Endometrium (tissue), 2 donors: ENCODE data around the gene GAMT.

Experiments used
- FAIRE-seq: peaks from 2 replicates; lab custom pipeline; 2012; peaks lifted over from hg19 to GRCh38; lab: Jason Lieb, UNC
- donor health status: control.
- donor health status: control.

Gene GAMT

DNA sequence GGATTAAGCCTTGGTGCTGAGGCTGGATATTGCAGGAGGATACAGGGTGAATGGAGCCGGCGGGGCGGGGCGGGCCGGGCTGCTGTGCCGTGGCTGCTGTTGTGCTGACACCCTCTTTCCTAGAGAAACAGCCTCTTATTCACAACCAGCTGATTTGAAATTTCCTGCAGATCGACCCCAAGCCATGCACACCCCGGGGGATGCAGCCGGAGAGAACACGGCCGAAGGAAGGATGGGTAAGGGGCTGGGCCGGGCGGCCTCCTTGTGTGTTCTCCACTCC, 17.1 kb upstream of the GAMT start:
- no peak for FAIRE-seq

- no peak for FAIRE-seq
Observed at GRCh38 chr19:1417681-1418495, 16.5 kb upstream of the GAMT start.

DNA sequence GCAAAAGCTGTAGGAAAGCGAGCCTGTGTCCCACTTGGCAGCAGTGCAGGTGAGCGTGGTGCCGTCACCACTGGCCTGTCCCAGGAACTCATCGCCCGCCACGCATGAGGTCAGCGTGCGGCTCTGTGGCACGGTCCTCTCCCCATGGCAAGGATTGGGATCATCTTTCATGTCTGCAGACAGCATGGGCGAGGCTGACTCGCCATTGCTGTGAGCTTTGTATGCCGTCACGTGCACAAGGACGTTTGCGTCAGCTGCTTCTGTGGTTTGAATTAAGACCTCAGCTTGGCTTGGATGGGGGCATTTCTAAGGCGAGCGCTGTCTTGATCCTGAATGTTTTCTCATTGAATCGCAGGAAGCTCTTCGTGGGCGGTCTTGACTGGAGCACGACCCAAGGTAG, 15.8 kb upstream of the GAMT start:
- FAIRE-seq, result no peak

DNA sequence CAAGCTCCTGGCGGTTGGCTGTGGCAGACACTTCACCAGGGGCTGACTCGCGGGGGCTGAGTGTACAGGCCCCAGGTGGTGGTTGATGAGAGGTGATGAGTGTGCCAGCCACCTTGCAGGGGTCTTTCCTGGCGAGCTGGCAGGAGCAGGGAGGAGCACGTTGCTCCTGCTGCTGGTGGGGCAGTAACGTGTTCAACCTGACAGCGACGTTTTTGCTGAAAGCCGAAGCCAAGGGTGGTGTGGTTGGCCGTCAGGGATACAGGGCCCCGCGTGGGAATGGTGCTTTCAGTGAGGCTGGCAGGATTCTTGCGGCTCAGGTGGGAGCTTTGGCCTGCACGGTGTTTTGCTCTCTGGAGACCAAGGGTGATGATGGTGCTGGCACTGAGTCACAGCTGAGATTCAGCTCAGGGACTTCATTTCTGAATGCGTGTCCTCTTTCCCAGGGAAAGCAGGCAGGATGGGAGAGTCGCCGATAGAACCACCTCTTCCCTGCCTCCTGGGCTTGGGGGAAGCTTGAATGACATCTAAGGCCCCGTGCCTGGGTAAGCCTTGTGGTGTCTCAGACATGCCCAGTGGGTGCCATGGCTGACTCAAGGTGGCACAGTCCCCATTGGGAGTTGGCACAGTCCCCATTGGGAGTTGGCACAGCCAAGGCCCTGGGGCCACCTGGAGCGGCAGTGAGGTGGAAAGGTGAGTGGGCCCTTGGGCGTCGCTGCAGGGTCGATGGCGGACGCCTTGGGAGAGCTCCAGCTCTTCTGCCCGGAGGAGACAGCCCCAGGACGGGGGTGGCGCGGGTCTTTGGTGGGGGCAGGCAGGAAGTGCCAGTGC, 14.9 kb upstream of the GAMT start:
- no peak for FAIRE-seq

GRCh38 chr19:1412995-1413800, 11.9 kb upstream of the GAMT start:
- no peak for FAIRE-seq

- no peak for FAIRE-seq
Observed at GRCh38 chr19:1412323-1412923, 11.1 kb upstream of the GAMT start.

DNA sequence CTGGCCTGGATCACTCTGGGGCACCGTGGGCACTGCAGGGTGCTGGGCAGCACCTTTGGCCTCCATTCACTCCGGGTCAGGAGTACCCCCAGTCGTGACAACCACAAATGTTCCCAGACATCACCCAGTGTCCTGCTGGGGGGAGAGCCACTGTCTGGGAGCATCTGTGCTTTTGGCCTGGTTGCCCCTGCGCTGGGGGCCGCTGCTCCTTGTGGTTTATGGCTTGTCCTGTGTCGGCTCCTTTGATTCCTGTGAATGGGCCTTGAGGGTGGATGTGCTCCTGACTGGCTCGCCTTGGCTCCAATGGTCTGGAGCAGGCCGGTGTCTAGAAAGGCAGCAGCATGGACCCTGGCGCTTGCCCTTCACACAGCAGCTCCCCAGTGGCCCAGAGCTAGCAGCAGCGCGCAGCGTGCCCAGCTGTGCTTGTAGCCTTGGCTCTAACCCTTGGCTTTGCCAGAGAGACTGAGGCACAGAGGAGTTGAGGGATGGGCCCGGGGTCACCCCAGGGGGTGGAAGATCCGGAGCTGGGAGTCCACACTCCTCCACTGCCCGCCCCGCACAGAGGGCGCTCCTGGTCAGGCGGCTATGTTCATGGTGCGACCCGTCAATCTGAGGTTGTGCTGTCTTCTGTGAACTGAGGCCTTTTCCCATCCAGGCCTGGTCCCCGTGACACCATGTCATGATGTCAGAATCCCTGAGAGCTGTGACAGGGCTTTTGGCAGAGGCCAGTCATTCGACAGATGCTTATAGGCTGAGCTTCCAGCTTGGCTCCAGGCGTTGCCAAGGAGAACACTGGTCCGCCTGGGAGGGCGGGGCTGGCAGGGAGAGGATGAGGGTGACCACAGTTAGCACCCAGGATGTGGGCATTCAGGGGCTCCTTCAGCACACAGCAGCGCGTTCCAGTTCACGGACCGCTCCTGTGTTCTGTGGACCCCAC, 10.2 kb upstream of the GAMT start:
- FAIRE-seq, result no peak

DNA sequence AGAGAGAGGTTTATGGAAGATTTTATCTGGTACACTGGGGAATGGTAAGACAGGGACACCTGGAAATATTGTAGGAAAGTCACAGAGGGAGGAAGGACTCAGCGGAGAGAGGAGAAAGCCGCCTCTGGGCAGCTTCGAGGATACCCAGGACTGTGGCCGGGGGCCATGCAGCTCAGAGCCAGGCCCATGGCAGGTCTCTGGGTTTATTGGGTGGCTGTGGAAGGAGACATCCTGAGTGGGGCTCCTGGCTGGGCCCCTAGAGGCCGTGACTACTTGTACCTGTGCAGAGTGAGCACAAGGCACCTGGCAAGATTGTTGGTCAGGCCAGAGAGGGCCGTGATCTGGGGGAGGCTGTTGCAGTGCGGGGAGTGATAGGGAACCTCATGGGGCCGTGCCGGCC, 9.4 kb upstream of the GAMT start:
- no peak for FAIRE-seq

GRCh38 chr19:1410136-1410786, 8.9 kb upstream of the GAMT start:
- no peak for FAIRE-seq

DNA sequence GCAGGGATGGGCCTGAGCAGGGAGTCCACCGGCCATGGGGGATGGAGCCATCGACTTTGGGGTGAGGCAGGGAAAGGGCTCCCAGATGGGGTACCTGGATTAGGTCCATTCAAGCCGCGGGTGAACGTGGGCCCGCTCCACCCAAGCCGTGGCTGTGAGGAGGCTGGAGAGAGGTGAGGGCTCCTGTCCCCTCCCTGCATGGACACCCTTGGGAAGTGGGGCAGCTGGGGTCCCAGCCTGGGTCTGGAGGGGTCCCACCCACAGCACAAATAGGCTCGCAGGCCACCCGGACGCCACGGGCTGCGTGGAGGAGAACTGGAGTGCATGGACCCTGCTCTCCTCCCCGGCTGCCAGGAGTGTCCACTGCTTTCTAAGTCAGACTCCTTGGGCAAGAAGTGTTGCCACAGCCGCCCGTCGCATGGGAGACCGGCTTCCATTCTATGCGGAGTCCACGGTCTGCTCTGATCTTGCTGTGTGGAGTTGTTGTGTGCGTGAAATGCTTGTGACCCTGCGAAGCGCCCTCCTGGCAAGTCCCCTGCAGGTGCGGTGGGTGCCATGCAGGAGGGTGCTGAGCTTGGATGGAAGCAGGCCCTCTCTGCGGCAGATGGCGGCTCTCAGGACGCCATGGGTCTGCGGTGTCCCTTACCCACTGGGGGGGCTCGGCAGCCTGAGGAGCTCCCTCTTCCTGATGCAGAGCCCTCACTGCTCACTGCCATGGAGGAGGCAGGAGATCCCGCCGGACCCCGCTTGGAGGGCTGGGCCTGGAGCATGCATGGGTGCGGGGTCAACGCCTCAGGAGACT, 8.1 kb upstream of the GAMT start:
- no peak for FAIRE-seq

DNA sequence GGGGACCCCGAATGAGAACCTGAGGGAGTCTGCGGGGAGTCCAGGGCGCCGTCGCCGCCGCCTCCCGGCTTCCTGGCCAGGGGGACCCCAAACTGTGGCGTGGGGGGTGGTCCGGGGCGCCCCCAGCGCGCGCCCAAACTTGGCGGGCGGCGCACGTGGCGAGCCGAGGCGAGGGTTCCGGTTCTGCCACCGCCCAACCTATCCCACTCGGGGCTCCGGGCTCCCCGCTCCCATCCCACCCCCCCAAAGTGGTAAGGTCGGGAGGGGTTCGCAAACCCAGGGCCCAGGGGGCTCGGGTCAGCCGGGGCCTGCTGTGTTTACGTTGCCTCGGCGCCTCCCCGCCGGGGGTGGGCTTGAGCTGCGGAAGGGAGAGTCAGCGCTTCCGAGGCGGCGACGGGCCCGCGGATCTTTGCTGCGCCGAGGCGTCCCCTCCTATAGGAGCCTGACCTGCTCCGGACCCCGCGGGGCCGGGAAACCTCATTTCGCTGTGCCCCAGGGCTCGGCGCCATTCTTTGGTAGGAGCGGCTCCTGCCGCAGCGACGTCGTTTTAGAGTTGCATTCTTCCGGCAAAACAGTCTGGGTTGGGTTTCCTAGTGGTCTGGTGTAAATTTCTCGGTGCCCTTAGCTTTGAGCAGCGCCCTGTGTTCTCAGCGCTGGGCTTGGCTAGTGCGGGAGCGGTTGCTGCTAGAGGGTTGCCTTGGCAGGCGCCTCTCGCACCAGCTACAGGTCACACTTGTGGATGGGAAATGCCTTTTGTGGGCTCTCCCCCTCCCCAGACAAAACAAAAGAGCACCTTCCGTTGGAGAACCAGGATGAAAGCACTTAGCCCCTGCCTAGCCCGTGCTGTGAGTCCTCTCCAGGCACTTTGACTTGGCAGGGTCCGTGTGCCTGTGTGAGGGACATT, 7.2 kb upstream of the GAMT start:
- FAIRE-seq, result no peak

DNA sequence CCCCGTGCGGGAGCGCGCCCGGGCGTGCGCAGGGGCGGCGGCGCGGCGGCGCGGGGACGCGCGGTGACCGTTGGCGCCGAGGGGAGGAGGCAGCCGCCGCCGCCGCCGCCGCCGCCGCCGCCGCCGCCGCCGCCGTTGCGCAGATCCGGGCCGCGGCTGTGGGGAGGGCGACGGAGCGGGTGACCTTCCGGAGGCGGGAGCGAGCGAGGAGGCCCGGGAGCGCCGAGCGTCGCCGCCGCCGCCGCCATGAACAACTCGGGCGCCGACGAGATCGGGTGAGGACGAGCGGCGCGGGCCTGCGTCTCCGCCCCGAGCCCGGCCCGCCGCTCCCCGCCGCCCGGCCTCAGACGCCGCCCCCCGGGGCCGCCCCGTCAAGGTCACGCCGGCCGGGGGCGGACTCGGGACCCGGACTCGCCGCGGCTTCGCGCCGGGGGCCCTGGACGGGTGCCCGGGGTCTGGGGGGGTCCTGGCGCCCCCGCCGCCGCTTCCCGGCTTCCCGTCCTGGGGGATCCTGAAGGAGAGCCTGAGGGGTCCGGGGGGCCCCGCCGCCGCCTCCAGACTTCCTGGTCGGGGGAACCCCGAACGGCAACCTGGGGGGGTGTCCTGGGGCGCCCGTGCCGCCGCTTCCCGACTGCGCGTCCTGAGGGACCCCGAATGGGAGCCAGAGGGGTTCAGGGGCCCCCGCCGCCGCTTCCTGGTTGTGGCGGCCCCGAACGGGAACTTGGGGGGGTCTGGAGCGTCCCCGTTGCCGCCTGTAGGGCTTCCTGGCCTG, 6.4 kb upstream of the GAMT start, which contains the start of gene DAZAP1:
Gene DAZAP1, plus strand, starts transcription at position 59 of the 772 bp plus-strand sequence. Its CDS starts 188 bp downstream, at position 247.
- FAIRE-seq, result no peak

DNA sequence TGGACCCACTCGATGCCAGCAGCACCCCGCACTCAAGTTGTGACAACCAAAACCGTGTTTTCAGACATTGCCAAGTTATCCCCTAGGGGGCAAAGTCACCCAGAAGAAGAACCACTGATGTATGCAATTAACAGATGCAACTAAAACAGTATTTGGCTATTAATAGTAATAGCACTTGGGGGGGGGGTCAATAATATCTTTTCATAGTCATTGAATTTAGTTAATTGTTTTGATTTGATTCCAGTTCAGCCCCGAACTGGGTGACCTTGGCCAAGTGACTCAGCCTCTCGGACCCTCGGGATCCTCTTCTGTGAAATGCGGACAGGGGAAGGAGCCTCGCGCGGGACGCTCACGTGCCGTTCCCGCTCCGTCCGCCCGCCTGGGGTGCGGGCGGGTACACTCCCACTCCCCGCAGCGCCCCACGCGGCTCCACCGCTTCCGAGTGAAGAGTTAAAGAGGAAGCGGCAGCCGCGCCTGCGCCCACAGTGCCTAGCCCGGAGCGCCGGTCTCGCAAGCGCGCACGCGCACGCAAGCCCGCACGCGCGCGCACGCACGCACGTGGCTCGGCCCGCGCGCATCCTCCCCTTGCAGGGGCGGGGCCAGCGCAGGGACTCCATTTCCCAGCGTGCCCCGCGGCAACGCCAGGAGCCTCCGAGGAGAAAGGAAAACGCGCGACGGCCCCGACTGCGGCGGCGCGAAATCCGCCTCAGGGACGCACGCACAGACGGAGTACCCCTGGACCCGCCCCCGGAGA, 5.6 kb upstream of the GAMT start:
- no peak for FAIRE-seq

- FAIRE-seq, result no peak
Observed at GRCh38 chr19:1402411-1403070, 1.2 kb upstream of the GAMT start.

DNA sequence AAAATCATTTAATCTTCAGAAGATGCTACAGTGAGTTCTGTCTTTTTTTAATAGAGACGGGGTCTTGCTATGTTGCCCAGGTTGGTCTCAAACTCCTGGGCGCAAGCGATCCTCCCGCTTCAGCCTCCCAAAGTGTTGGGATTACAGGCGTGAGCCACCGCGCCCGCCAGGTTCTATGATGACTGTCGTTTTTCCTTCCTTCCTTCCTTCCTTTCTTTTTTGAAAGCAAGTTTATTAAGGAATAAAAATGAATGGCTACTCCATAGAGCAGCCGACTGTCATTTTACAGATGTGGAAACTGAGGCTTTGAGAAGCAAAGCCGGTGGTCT, 511 bp upstream of the GAMT start:
- no peak for FAIRE-seq

DNA sequence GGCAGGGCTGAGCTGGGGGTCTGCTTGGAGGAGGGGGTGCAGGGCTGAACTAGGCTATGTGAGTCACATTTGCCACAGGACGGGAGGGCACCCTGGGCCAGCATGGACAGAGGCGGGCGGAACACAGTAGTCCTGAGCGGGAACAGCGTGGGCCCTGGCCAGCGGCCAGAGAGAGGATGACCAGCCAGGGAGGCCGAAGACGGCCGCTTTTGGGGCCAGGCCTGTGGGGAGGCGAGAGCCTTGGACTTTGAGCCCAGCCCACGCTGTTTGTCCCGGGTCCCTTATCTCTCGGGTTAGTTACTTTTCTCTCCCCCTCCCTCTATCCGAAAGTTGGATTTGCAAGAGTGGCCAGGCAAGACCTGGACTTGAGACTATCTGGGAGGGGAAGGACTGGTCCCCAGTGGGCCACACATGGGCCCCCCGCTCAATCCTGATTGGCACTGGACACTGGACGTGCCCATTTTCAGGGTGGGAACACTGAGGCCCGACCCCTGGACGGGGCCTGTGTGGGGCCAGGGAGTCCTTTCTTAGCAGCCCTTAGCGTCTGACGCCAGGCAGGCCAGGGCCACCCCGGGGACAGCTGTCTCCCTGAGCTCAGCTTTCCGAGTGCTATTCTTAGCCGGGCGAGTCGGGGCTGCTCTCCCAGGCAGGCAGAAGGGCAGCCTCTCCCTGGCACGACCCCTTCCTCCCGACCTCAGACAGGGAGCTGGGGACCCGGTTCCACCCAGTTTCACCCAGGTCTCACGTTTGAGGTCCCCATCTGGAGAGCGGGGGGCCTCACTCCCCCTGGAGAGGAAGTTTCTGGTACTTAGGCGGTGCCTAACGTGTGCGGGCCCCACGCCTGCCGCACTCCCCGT, 833 bp downstream of the GAMT start:
- FAIRE-seq, result no peak
